ENCODE results near the gene SUN1. TPM values are rescaled to one million over a fixed set of nuclear protein-coding genes. Genes with fewer than 3 reads are reported as not detected.

The SUN1 gene
- total and polyA plus RNA-seq, 10 of the 15 experiments (the other 5 are each of a cell fraction or from before 2014, with no cell fraction given), result 27.8 to 107 (median 65.8) TPM

GRCh38 chr7:903921-904755, 71.9 kb downstream of the SUN1 start:
- FAIRE-seq (no peak), ATAC-seq (no peak), DNase-seq (ENCODE audit: low read depth, low spot score) (no peak)
- ChIA-PET SMC1A (ENCODE audit: uncharacterized antibody, unreplicated experiment) (no interaction called here), CTCF (no interaction called here), RAD21 (ENCODE audit: unreplicated experiment) (no interaction called here), POLR2A (interaction anchor here (0.6 kb wide), 1 partner anchor 28 kb away, joined by 3 read pairs; the partner anchor contains the start of gene GET4)
- Histone ChIP-seq H3K36me3 (ENCODE audit: control insufficient read depth in 2 of 2, insufficient read depth in 2 of 2, low read length in 1 of 2) (peaks cover 0 to 19% of the 10 kb centered on the region in 2 experiments; a peak in 2 of 4 replicates), H3K27ac (ENCODE audit: control insufficient read depth, insufficient read depth) (no peak overlapping the region), H3K4me1 (ENCODE audit: control insufficient read depth, insufficient read depth, low read length) (no peaks in the 10 kb centered on the region; the same call in 1 of the 2 replicates), H3K79me2 (ENCODE audit: control insufficient read depth, insufficient read depth, low read length) (no peaks in the 10 kb centered on the region), H3K4me3 (no peak overlapping the region), H3K9ac (ENCODE audit: control insufficient read depth, insufficient read depth, low read length) (no peak overlapping the region), H3K4me2 (ENCODE audit: control insufficient read depth, insufficient read depth) (no peak overlapping the region), H3K9me3 (replicated peaks; ENCODE audit: control insufficient read depth, insufficient read depth, low read length) (no peaks in the 10 kb centered on the region), H2AFZ (ENCODE audit: control insufficient read depth, low read depth, low read length) (no peak overlapping the region), H4K20me1 (ENCODE audit: control insufficient read depth, insufficient read depth) (no peaks in the 10 kb centered on the region), H3K27me3 (replicated peaks in 1 of 2; ENCODE audit: control insufficient read depth in 2 of 2, insufficient read depth in 2 of 2, low read length in 1 of 2) (no peaks in the 10 kb centered on the region)
- no peak for TF ChIP-seq SIX5 (IDR thresholded peaks at IDR 0.05; ENCODE audit: low read depth, low read length, severe bottlenecking)
- TF ChIP-seq SMAD5 (IDR thresholded peaks at IDR 0.05; ENCODE audit: low read depth), result no peak
- TF ChIP-seq GABPA (IDR thresholded peaks at IDR 0.05; ENCODE audit: low read depth), result no peak
- no peak for TF ChIP-seq HDGF (IDR thresholded peaks at IDR 0.05)
- TF ChIP-seq TCF12 (IDR thresholded peaks at IDR 0.05; ENCODE audit: low read depth, low read length), result no peak
- TF ChIP-seq SUPT20H (IDR thresholded peaks at IDR 0.05; ENCODE audit: borderline replicate concordance, control insufficient read depth, low read depth, low read length), result no peak
- TF ChIP-seq IKZF2 (IDR thresholded peaks at IDR 0.05), result no peak
- TF ChIP-seq CUX1 (IDR thresholded peaks at IDR 0.05; ENCODE audit: insufficient replicate concordance, low read depth, low read length), result no peak
- no peak for TF ChIP-seq SMARCA5 (IDR thresholded peaks at IDR 0.05)
- no peak for TF ChIP-seq BCLAF1 (IDR thresholded peaks at IDR 0.05)
- TF ChIP-seq SUZ12 (IDR thresholded peaks at IDR 0.05; ENCODE audit: unreplicated experiment), result no peak
- TF ChIP-seq BCL11A (IDR thresholded peaks at IDR 0.05; ENCODE audit: low read depth, low read length), result no peak
- no peak for TF ChIP-seq USF2 (IDR thresholded peaks at IDR 0.05; ENCODE audit: borderline replicate concordance, low read depth, low read length)
- WGBS (ENCODE audit: insufficient coverage, insufficient replicate concordance, low lambda C conversion rate, missing lambda C conversion rate), result 87% methylated on average over 37 of the region's 37 CpGs
- intact Hi-C loops (cut with micrococcal nuclease; ENCODE audit: unreplicated experiment) (loop anchor here (10.0 kb wide), 1 partner anchor 161 kb away; no protein-coding TSS in a partner anchor), in situ Hi-C loops (cut with MboI) (no loop called here)
- no TSS peak for BruUV-seq (replicated peaks)
